Measurements from ENCODE around the gene LIF. TPM values are rescaled to one million over a fixed set of nuclear protein-coding genes. Genes with fewer than 3 reads are reported as not detected.

LIF gene
- total RNA-seq, 1 experiment from 2014 or later, result 34.4 TPM

GRCh38 chr22:30190574-30190973 lies 56.0 kb downstream of the LIF start:
- ATAC-seq (no peak), DNase-seq (ENCODE audit: low read depth, low spot score) (no peak)
- H3K27ac ChIP-seq (ENCODE audit: low read length), result peak overlapping the region; percentile 46; the same call in 1 of the 2 replicates
- POLR2A ChIA-PET, result interaction anchor here (0.5 kb wide), 1 partner anchor 64 kb away, joined by 3 read pairs; no protein-coding TSS in a partner anchor
- in situ Hi-C loops (cut with HindIII; ENCODE audit: low pct_unique_long_range_greater_than_20kb, low sequenced_read_pairs) (no loop called here), intact Hi-C loops (cut with micrococcal nuclease; ENCODE audit: unreplicated experiment) (no loop called here)
- no TSS peak for BruUV-seq (replicated peaks)
- H3K4me1 ChIP-seq (ENCODE audit: control insufficient read depth, insufficient read depth, low read length), result peaks cover 4% of the 10 kb centered on the region
- no peaks in the 10 kb centered on the region for H3K27me3 ChIP-seq (ENCODE audit: control insufficient read depth, insufficient read depth, low read length)
- no peak overlapping the region for H3K4me3 ChIP-seq (ENCODE audit: low read depth in 2 of 2, low read length in 2 of 2)
- peaks cover 6% of the 10 kb centered on the region; the same call in 1 of the 2 replicates for H3K9me3 ChIP-seq (ENCODE audit: control insufficient read depth, insufficient read depth, low read depth, low read length)
- no peaks in the 10 kb centered on the region for H3K36me3 ChIP-seq (ENCODE audit: control insufficient read depth, insufficient read depth, low read length)
- TF ChIP-seq TCF7L2 (IDR thresholded peaks at IDR 0.05; ENCODE audit: low read depth, low read length) (no peak), CTCF (IDR thresholded peaks at IDR 0.05) (no peak), POLR2AphosphoS5 (IDR thresholded peaks at IDR 0.05; ENCODE audit: low read depth, low read length) (no peak), SIN3A (IDR thresholded peaks at IDR 0.05; ENCODE audit: borderline replicate concordance, insufficient read depth, low read depth, low read length) (no peak)
- TF ChIP-seq, protein P1, sequence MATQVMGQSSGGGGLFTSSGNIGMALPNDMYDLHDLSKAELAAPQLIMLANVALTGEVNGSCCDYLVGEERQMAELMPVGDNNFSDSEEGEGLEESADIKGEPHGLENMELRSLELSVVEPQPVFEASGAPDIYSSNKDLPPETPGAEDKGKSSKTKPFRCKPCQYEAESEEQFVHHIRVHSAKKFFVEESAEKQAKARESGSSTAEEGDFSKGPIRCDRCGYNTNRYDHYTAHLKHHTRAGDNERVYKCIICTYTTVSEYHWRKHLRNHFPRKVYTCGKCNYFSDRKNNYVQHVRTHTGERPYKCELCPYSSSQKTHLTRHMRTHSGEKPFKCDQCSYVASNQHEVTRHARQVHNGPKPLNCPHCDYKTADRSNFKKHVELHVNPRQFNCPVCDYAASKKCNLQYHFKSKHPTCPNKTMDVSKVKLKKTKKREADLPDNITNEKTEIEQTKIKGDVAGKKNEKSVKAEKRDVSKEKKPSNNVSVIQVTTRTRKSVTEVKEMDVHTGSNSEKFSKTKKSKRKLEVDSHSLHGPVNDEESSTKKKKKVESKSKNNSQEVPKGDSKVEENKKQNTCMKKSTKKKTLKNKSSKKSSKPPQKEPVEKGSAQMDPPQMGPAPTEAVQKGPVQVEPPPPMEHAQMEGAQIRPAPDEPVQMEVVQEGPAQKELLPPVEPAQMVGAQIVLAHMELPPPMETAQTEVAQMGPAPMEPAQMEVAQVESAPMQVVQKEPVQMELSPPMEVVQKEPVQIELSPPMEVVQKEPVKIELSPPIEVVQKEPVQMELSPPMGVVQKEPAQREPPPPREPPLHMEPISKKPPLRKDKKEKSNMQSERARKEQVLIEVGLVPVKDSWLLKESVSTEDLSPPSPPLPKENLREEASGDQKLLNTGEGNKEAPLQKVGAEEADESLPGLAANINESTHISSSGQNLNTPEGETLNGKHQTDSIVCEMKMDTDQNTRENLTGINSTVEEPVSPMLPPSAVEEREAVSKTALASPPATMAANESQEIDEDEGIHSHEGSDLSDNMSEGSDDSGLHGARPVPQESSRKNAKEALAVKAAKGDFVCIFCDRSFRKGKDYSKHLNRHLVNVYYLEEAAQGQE (IDR thresholded peaks at IDR 0.05; ENCODE audit: insufficient read depth in 1 of 2, low read depth in 2 of 2, low read length in 1 of 2), result no peak
- CTCF ChIA-PET, result interaction anchor here (0.6 kb wide), 1 partner anchor 9 kb away, joined by 3 read pairs; no protein-coding TSS in a partner anchor

Other genes starting within 250 kb of the LIF start
- gene HORMAD2, start 166.3 kb downstream of the LIF start, total RNA-seq (2021; ENCODE audit: unreplicated experiment), result not detected
- not detected for gene OSM, start 20.1 kb upstream of the LIF start, total RNA-seq (2021; ENCODE audit: unreplicated experiment)
- gene CASTOR1, start 42.7 kb upstream of the LIF start, total RNA-seq (2021; ENCODE audit: unreplicated experiment), result 6.7 TPM
- gene TBC1D10A, start 80.2 kb upstream of the LIF start, total RNA-seq (2021; ENCODE audit: unreplicated experiment), result 14.9 TPM
- gene SF3A1, start 110.1 kb upstream of the LIF start, total RNA-seq (2021; ENCODE audit: unreplicated experiment), result 176 TPM
- 2.1 TPM for gene CCDC157, start 110.2 kb upstream of the LIF start, total RNA-seq (2021; ENCODE audit: unreplicated experiment)
- 35.8 TPM for gene RNF215, start 140.7 kb upstream of the LIF start, total RNA-seq (2021; ENCODE audit: unreplicated experiment)
- gene SEC14L2, start 150.3 kb upstream of the LIF start, total RNA-seq (2021; ENCODE audit: unreplicated experiment), result 10.7 TPM
- 21.5 TPM for gene MTFP1, start 179.0 kb upstream of the LIF start, total RNA-seq (2021; ENCODE audit: unreplicated experiment)
- gene SEC14L3, start 225.3 kb upstream of the LIF start, total RNA-seq (2021; ENCODE audit: unreplicated experiment), result not detected

Measured in Panc1 (cell line).